ENCODE results near the gene VDAC1.

Gene VDAC1

DNA sequence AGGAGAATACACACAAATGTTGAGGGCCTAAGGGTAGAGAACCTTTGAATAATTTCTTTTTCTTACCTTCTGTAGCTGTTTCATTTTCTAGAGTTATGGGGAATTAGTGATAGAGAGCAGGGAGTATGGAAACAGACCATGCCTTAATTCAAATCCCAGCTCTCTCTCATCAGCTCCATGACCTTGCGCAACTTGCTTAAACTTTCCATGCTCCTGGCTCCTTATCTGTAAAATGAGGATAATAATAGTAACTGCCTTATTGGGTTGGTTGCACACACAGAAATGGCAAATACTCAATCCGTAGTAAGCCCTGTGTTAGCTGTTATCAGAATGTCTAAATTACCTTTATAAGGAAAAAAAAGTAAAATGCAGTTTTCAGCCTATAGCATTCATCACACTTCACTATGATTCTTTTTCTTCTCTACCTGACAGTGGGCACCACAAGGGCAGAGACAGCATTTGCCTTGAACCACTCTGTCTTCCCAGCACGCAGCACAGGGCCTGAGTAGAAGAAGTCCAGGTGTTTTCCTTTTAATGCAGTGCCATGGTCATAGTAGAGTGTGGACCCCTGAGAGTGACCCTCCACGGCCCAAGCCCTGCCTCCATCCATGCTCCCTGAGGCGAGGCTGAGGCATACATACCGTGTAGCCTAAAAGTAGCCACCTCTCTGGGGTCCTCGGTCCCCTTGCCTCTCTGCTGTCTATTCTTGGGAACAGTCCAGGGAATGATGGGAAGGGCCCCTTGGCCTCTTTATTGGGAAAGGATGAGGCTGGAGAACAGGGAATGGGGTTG lies 53.8 kb downstream of the VDAC1 start:
- no peak overlapping the region for H3K4me2 ChIP-seq
- H3K9ac ChIP-seq: no peak overlapping the region
- no peaks in the 10 kb centered on the region; a peak in 1 of 22 replicates for H4K20me1 ChIP-seq
- H3K4me1 ChIP-seq: no peaks in the 10 kb centered on the region
- no peak overlapping the region for H3K27ac ChIP-seq
- no peak overlapping the region for H3K4me3 ChIP-seq
- no peaks in the 10 kb centered on the region for H3K9me3 ChIP-seq (replicated peaks in 1 of 11)
- TF ChIP-seq Cebpa-rat (IDR thresholded peaks at IDR 0.05): peak in 2 of 11 experiments; percentile 34 to 36; a peak in 1 of 22 replicates
- peaks cover 19 to 30% (median 26%) of the 10 kb centered on the region in 11 experiments for H3K36me3 ChIP-seq
- no peaks in the 10 kb centered on the region for H3K27me3 ChIP-seq

- no peaks in the 10 kb centered on the region; a peak in 1 of 22 replicates for H4K20me1 ChIP-seq
- H3K4me2 ChIP-seq: no peak overlapping the region
- peaks cover 0 to 15% (median 6%) of the 10 kb centered on the region in 10 experiments; a peak in 11 of 20 replicates for H3K4me1 ChIP-seq
- H3K4me3 ChIP-seq: no peak overlapping the region
- H3K36me3 ChIP-seq: peaks cover 0 to 7% (median 3%) of the 10 kb centered on the region in 11 experiments; a peak in 9 of 22 replicates
- no peaks in the 10 kb centered on the region for H3K9me3 ChIP-seq (replicated peaks in 1 of 11)
- no peaks in the 10 kb centered on the region for H3K27me3 ChIP-seq
- no peak for TF ChIP-seq Cebpa-rat (IDR thresholded peaks at IDR 0.05)
- no peak overlapping the region for H3K27ac ChIP-seq
- no peak overlapping the region for H3K9ac ChIP-seq
Measured at GRCh38 chr5:133948721-133949120, 56.1 kb downstream of the VDAC1 start.

DNA sequence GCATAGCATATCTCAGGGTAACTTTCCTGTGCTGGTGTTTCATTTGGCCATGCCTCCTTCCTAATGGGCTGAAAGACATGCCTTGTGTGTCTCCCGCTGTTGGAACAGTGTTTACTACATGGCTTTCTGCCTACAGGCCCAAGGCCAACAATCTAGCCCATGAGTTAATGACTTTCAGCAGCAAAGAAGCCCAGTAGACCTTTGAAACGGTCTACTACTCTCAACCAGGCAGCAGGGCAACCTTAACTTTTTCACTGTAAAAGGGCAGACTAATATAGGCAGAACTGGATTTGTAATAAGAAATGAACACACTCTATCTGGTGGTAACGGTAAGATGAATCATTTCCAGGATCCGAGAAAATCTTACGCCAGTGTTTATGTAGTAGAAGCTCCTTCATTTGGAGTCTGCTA lies 57.3 kb downstream of the VDAC1 start:
- Histone ChIP-seq H3K9me3 (replicated peaks in 1 of 11) (no peaks in the 10 kb centered on the region), H3K36me3 (no peaks in the 10 kb centered on the region), H4K20me1 (no peaks in the 10 kb centered on the region), H3K4me2 (no peak overlapping the region), H3K4me3 (no peak overlapping the region), H3K9ac (no peak overlapping the region), H3K27me3 (no peaks in the 10 kb centered on the region), H3K27ac (no peak overlapping the region), H3K4me1 (peaks cover 0 to 28% (median 16%) of the 10 kb centered on the region in 10 experiments; a peak in 14 of 20 replicates)
- TF ChIP-seq Cebpa-rat (IDR thresholded peaks at IDR 0.05): no peak

- Histone ChIP-seq H3K9me3 (replicated peaks in 1 of 11) (no peaks in the 10 kb centered on the region), H3K4me1 (peaks cover 0 to 44% (median 17%) of the 10 kb centered on the region in 10 experiments; a peak in 14 of 20 replicates), H3K4me2 (no peak overlapping the region), H3K27ac (no peak overlapping the region), H4K20me1 (no peaks in the 10 kb centered on the region), H3K36me3 (no peaks in the 10 kb centered on the region), H3K27me3 (no peaks in the 10 kb centered on the region), H3K9ac (no peak overlapping the region), H3K4me3 (no peak overlapping the region)
- no peak for TF ChIP-seq Cebpa-rat (IDR thresholded peaks at IDR 0.05)
Measured at GRCh38 chr5:133945568-133945967, 59.2 kb downstream of the VDAC1 start.

- Histone ChIP-seq H3K4me1 (peaks cover 0 to 46% (median 20%) of the 10 kb centered on the region in 10 experiments; a peak in 16 of 20 replicates), H3K36me3 (no peaks in the 10 kb centered on the region), H3K9ac (no peak overlapping the region), H3K27me3 (no peaks in the 10 kb centered on the region), H3K4me3 (no peak overlapping the region), H4K20me1 (no peaks in the 10 kb centered on the region), H3K9me3 (replicated peaks in 1 of 11) (peaks cover 0 to 9% (median 0%) of the 10 kb centered on the region in 11 experiments; a peak in 5 of 22 replicates), H3K27ac (no peak overlapping the region), H3K4me2 (peak overlapping the region in 7 of 11 experiments; percentile 7 to 56 (median 26); a peak in 11 of 22 replicates)
- no peak for TF ChIP-seq Cebpa-rat (IDR thresholded peaks at IDR 0.05)
Measured at GRCh38 chr5:133944263-133945185, 60.3 kb downstream of the VDAC1 start.

DNA sequence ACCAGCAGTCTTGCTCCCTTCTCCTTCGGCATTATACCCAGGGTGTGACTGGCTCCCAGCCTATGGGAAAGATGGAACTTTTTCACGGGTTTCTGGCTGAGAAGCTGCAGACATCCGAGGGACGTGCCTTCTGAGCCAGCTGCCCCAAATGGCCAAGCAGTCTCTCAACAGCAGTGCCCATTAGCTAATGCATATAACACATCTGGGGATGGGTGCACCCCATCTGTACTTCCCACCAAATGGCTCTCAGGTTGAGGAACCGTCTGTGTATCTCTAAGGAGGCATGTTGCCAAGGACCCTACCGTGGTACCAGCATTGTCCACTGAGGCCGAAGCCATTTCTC lies 61.3 kb downstream of the VDAC1 start:
- H4K20me1 ChIP-seq: no peaks in the 10 kb centered on the region
- no peak for TF ChIP-seq Cebpa-rat (IDR thresholded peaks at IDR 0.05)
- H3K9me3 ChIP-seq (replicated peaks in 1 of 11): peaks cover 0 to 11% (median 0%) of the 10 kb centered on the region in 11 experiments; a peak in 5 of 22 replicates

DNA sequence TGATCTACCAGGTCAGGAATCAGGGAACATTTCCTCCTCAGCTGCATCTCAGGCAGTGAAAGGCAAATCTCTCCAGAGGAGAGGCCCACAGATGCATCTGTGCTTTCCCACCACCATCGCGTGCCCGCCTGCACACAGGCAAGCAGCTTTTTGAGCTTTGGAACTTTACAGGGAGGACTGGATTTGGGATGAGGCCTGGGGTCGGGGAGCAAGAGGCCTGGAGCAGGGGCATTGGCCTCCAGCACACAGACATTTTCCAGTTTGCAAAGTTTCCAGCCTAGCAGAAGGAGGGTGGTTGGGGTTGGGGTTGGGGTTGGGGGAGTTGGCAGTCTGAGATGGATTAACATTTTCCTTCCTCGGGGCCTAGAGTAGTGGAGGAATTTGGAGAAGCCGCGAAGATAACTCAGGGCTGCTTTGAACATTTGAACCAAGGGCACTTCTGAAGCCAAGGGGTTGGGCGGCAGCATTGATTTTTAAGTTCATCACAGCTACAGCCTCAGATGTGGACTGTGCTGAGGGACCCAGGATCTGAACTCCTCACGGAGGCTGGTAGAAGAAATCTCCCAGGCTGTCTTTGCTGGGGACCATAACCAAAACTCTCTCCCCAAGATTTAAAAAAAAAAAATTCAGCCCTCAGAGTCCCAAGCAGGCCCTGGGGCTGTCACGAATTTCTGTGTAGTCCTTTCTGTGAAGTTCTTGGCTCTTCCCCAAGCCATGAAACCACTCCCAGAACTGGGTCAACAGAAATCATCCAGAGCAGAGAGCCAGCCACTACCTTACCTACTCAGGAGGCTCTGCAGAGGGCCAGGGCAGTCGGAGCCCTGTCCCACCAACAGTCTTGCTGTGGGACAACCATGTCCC lies 61.9 kb downstream of the VDAC1 start:
- TF ChIP-seq Cebpa-rat (IDR thresholded peaks at IDR 0.05): no peak
- Histone ChIP-seq H3K4me1 (peaks cover 6 to 63% (median 36%) of the 10 kb centered on the region in 10 experiments; a peak in 18 of 20 replicates), H3K9ac (0 out of 22 replicates have a peak overlapping the region, but pooled peaks of 1 of the 11 experiments have one; percentile 10)

More for the DNA sequence above, 61.3 kb downstream of the VDAC1 start:
- H3K27ac ChIP-seq: no peak overlapping the region
- 0 out of 22 replicates have a peak overlapping the region, but pooled peaks of 1 of the 11 experiments have one; percentile 10 for H3K9ac ChIP-seq
- no peak overlapping the region for H3K4me3 ChIP-seq
- no peaks in the 10 kb centered on the region for H3K36me3 ChIP-seq
- no peaks in the 10 kb centered on the region for H3K27me3 ChIP-seq
- peak overlapping the region in 8 of 11 experiments; percentile 8 to 68 (median 42); a peak in 14 of 22 replicates for H3K4me2 ChIP-seq
- H3K4me1 ChIP-seq: peaks cover under 1 to 57% (median 30%) of the 10 kb centered on the region in 10 experiments; a peak in 18 of 20 replicates

More for the DNA sequence above, 61.9 kb downstream of the VDAC1 start:
- Histone ChIP-seq H3K36me3 (no peaks in the 10 kb centered on the region), H3K27me3 (no peaks in the 10 kb centered on the region), H3K9me3 (replicated peaks in 1 of 11) (peaks cover 0 to 14% (median 0%) of the 10 kb centered on the region in 11 experiments; a peak in 5 of 22 replicates), H3K4me2 (peak overlapping the region in 8 of 11 experiments; percentile 8 to 68 (median 42); a peak in 14 of 22 replicates), H3K4me3 (no peak overlapping the region), H4K20me1 (no peaks in the 10 kb centered on the region), H3K27ac (no peak overlapping the region)
